ENCODE data around the gene GP9. TPM values are rescaled to one million over a fixed set of nuclear protein-coding genes. Genes with fewer than 3 reads are reported as not detected.

The GP9 gene
- total and polyA plus RNA-seq, 4 donors, result 0.16 to 12.0 TPM; not detected in 2

GRCh38 chr3:129025108-129025507 is 35.5 kb upstream of the GP9 start (continued):
- no peak for TF ChIP-seq YY1 (IDR thresholded peaks at IDR 0.05)
- no peak for TF ChIP-seq NR2F2 (IDR thresholded peaks at IDR 0.05)
- no peak for TF ChIP-seq JUND (IDR thresholded peaks at IDR 0.05)
- no peak for TF ChIP-seq TAF1 (conservative IDR thresholded peaks at IDR 0.05)
- TF ChIP-seq HNF4A (conservative IDR thresholded peaks at IDR 0.05), result no peak
- TF ChIP-seq FOXA2 (IDR thresholded peaks at IDR 0.05), result no peak

DNA sequence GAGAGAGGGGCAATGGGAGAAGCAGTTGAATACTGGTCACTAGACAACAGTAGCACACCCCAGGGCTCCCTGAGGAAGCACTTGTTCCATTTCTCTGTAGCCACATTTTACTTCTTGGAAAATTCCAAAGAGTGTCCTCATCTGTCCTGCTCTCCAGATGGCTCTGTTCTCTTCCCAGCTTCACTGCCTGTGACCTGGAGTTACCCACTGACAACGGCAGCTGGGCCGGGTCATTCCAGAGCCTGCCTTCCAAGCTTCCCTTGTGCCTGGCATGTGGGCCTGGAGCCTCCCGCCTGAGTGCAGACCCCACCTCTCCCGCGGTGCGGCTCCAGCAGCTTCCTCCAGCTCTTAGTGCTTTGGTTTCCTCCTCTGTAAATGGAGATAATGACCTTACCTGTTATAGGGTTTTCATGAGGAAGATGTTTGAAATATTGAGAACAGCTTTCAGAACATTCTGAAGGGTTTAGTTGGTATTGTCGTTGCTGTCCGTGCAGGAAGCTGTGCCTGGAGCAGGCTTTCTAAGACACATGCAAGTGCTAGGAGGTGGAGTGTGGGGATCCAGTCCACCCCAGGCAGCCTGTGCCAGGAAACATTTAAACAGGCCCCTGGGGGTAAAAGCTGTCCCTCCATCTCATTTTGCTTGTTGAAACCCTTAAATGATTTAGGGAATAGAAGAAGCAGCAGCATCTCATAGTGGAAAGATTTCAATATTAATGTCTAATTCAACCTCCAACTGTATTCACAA is 34.7 kb upstream of the GP9 start:
- 62% methylated on average over 8 of the region's 8 CpGs for WGBS
- Histone ChIP-seq H3K27ac (ENCODE audit: low read depth in 1 of 2, low read length in 2 of 2) (peak overlapping the region; percentile 35 to 54), H3K4me3 (ENCODE audit: low read depth in 1 of 3, low read length in 3 of 3) (no peak overlapping the region), H3K36me3 (ENCODE audit: control insufficient read depth in 4 of 4, insufficient read depth in 3 of 4, low read depth in 1 of 4, low read length in 3 of 4) (no peaks in the 10 kb centered on the region), H3K27me3 (ENCODE audit: control insufficient read depth in 4 of 4, insufficient read depth in 4 of 4, low read length in 3 of 4) (no peaks in the 10 kb centered on the region), H3K9me3 (ENCODE audit: control insufficient read depth in 4 of 4, low read length in 3 of 4) (peaks cover 0 to 6% (median 0%) of the 10 kb centered on the region in 4 donors), H3K4me1 (ENCODE audit: control insufficient read depth in 4 of 4, insufficient read depth in 4 of 4, low read length in 3 of 4) (peaks cover 0 to 8% (median 2%) of the 10 kb centered on the region in 4 donors), H3K9ac (ENCODE audit: low read depth in 1 of 2, low read length in 2 of 2) (no peak overlapping the region)
- no peak for DNase-seq (ENCODE audit: low spot score)
- no peak for TF ChIP-seq HNF4G (IDR thresholded peaks at IDR 0.05)
- no peak for TF ChIP-seq RAD21 (IDR thresholded peaks at IDR 0.05)
- no peak for TF ChIP-seq JUND (IDR thresholded peaks at IDR 0.05)
- no peak for TF ChIP-seq FOXA1 (IDR thresholded peaks at IDR 0.05)
- TF ChIP-seq YY1 (IDR thresholded peaks at IDR 0.05), result no peak
- TF ChIP-seq FOXA2 (IDR thresholded peaks at IDR 0.05), result no peak
- TF ChIP-seq, protein P1, sequence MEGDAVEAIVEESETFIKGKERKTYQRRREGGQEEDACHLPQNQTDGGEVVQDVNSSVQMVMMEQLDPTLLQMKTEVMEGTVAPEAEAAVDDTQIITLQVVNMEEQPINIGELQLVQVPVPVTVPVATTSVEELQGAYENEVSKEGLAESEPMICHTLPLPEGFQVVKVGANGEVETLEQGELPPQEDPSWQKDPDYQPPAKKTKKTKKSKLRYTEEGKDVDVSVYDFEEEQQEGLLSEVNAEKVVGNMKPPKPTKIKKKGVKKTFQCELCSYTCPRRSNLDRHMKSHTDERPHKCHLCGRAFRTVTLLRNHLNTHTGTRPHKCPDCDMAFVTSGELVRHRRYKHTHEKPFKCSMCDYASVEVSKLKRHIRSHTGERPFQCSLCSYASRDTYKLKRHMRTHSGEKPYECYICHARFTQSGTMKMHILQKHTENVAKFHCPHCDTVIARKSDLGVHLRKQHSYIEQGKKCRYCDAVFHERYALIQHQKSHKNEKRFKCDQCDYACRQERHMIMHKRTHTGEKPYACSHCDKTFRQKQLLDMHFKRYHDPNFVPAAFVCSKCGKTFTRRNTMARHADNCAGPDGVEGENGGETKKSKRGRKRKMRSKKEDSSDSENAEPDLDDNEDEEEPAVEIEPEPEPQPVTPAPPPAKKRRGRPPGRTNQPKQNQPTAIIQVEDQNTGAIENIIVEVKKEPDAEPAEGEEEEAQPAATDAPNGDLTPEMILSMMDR (IDR thresholded peaks at IDR 0.05; ENCODE audit: low read depth, low read length, missing input control), result no peak
- peak; percentile 77 for TF ChIP-seq NR2F2 (IDR thresholded peaks at IDR 0.05)
- TF ChIP-seq HNF4A (conservative IDR thresholded peaks at IDR 0.05), result no peak
- TF ChIP-seq MAX (IDR thresholded peaks at IDR 0.05), result no peak
- no peak for TF ChIP-seq TAF1 (conservative IDR thresholded peaks at IDR 0.05)
- TF ChIP-seq, protein P2, sequence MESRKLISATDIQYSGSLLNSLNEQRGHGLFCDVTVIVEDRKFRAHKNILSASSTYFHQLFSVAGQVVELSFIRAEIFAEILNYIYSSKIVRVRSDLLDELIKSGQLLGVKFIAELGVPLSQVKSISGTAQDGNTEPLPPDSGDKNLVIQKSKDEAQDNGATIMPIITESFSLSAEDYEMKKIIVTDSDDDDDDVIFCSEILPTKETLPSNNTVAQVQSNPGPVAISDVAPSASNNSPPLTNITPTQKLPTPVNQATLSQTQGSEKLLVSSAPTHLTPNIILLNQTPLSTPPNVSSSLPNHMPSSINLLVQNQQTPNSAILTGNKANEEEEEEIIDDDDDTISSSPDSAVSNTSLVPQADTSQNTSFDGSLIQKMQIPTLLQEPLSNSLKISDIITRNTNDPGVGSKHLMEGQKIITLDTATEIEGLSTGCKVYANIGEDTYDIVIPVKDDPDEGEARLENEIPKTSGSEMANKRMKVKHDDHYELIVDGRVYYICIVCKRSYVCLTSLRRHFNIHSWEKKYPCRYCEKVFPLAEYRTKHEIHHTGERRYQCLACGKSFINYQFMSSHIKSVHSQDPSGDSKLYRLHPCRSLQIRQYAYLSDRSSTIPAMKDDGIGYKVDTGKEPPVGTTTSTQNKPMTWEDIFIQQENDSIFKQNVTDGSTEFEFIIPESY (IDR thresholded peaks at IDR 0.05), result no peak
- TF ChIP-seq EGR1 (IDR thresholded peaks at IDR 0.05; ENCODE audit: low read depth in 2 of 2), result no peak
- TF ChIP-seq SP1 (IDR thresholded peaks at IDR 0.05), result no peak
- TF ChIP-seq RXRA (IDR thresholded peaks at IDR 0.05), result peak; percentile 54 to 72
- TF ChIP-seq REST (IDR thresholded peaks at IDR 0.05), result no peak
- no peak for TF ChIP-seq ATF3 (IDR thresholded peaks at IDR 0.05)

Data from liver (tissue), 9 donors.